Left lobe of liver (tissue), 2 donors: ENCODE results near the gene TMEM192. TPM values are rescaled to one million over a fixed set of nuclear protein-coding genes. Genes with fewer than 3 reads are reported as not detected.
"Not testable (repeated sequence)": the region's sequence is repeated elsewhere in the genome, so short reads cannot be mapped to it uniquely, and the experiment has no call there.

Experiments used
- ATAC-seq: fragments of 200-7000 bp; cut with Tn5 transposase; one replicate; pipeline ENCODE4 v1.9.1; 2020; ENCODE audit warnings: mild to moderate bottlenecking, moderate library complexity
- DNase-seq: peaks from one replicate; pipeline ENCODE4 v3.0.0-alpha.2; 2020; ENCODE audit warnings: low spot score
- total RNA-seq: library from RNA; stranded (reverse); gene quantifications from one replicate; pipeline ENCODE4 v1.2.1, GENCODE V29; 2021
- donor health status: DM: no; HTN: no; CAD: no; lungs with moderate emphysema.
- donor health status: DM: no; HTN: yes; CAD: no.

The TMEM192 gene
- total RNA-seq, 1 donor from 2014 or later = 26.5 TPM

DNA sequence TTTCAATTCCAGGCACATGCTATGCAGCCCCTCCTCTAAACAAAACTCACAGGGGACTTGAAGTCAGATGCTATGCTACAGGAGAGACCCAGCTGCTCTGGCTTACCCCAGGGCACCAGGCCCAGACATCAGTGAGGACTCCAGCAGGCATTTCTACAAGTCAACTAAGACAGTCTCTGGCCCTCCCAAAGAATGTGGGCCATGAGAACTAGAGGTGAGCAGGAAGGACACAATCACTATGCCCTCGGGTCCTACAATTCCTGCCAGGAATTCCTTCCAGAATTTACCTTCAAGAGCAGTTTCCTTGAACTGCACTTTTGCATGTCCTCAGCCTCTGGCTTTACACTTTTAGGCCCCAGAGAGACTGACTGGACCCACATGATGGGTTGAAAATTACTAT lies 17.4 kb downstream of the TMEM192 start:
- ATAC-seq (no peak), DNase-seq (no peak)

DNA sequence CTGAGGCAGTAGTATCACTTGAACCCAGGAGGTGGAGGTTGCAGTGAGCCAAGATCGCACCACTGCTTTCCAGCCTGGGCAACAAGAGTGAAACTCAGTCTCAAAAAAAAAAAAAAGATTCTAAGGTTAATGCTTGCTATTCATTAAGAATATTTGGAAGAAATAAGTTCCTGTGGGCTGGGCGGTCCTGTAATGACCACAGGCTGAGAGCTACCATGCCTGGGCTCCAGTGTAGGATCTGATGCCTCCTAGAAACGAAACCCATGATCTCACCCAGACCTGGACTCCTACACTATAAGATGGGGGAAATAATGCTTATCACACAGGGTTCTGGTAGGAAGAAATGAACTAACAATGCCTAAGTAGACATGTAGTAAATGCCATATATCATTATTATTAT lies 17.8 kb downstream of the TMEM192 start:
- no peak for ATAC-seq

DNA sequence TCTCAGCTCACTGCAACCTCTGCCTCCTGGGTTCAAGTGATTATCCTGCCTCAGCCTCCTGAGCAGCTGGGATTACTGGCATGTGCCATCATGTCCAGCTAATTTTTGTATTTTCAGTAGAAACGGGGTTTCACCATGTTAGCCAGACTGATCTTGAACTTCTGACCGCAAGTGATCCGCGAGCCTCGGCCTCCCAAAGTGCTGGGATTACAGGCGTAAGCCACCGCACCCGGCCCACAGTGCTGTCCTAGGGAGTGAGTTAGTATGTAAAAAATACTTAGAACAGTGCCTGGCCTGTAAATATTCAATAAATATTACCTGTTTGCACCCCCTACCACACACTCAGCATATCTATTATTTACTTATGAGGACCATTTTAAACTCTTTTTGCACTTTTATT lies 20.5 kb downstream of the TMEM192 start:
- not testable (repeated sequence) for DNase-seq, ATAC-seq

More for the DNA sequence above, 17.8 kb downstream of the TMEM192 start:
- DNase-seq = no peak

DNA sequence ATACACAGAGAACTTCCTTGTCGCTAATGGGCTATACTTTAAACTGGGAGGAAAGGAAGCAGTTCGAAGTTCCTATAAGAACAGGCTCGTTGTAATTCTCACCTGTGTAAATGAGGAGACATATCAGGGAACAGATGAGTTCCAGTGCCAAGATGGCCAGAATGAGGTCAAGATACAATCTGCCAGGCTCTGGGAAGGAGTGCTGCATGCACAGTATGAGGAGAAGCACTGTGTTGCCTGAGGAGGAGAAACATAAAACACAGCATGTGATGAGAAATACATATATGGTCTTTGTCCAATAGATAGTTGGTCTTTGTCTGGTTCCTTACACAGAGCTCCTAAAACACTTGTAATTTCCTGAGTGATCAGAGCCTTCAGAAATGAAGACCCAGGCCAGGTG lies 24.3 kb downstream of the TMEM192 start:
- DNase-seq (no peak), ATAC-seq (no peak)

DNA sequence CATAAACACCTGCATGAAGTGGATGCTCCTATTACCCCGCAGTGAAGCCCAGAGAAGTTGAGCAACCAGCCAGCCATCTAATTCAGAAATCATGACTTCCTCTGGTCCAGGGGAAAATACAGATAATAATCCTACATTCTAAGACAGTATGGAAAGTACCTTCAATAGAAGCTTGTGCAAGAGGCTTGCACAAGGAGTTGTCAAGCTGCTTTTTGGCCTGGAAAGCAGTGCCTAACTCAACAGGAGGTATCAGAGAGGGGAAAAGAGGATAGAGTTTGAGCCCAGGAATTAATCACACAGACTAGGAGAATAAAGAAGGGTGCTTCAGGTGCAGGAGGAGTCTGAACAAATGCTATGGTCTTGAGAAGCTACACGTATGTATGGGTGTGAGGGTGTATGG lies 26.7 kb downstream of the TMEM192 start:
- ATAC-seq (no peak), DNase-seq (no peak)

DNA sequence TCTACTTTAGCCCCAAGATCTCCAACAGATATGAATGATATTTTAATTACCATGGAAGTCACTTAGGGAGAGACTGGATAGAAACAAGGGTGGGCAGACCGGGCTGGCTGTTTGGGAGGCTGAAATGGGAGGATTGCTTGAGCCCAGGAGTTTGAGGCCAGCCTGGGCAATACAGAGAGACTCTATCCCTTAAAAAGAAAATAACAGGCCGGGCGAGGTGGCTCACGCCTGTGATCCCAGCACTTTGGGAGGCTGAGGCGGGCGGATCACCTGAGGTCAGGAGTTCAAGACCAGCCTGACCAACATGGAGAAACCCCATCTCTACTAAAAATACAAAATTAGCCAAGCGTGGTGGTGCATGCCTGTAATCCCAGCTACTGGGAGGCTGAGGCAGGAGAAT lies 27.9 kb downstream of the TMEM192 start:
- not testable (repeated sequence) for DNase-seq, ATAC-seq

DNA sequence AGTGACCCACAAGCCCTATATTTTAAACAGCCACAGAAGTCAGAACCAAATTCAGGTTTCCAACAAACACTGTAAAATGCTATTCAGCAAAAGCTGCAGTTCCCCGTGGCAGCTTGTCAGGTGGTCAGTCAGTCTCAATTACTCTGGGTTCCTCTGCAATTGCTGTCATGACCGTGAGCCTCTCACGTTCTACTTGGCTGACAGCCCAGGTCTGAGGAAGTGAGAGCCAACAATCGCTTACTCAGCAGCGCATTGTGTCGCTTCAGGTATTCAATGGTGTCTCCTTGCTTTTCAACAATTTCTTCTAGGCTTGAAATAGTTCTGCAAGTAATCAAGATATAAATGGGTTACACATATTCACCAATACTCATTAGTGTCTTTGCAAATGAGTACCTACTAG lies 33.2 kb downstream of the TMEM192 start:
- peak; percentile 96 for ATAC-seq
- DNase-seq = peak; percentile 89

DNA sequence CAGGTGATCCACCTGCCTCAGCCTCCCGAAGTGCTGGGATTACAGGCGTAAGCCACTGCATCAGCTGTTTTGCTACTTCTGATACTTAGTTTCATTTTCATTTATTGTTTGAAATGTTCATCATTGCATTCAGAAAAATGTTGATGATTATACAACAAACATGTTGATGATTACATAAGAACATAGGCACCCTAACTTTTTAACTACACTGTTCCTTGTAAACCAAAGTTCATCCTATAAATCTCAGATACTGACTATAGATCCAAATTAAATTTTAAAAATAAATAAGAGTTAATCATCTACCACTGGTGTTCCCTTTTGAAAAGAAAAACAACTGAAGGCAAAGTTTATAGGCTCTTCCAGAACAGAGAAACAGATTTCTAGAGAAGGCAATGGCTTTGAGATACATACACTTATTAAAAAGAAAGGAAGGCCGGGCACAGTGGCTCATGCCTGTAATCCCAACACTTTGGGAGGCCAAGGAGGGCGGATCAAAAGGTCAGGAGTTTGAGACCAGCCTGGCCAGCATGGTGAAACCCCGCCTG lies 35.6 kb downstream of the TMEM192 start:
- DNase-seq (no peak), ATAC-seq (peak; percentile 59)

DNA sequence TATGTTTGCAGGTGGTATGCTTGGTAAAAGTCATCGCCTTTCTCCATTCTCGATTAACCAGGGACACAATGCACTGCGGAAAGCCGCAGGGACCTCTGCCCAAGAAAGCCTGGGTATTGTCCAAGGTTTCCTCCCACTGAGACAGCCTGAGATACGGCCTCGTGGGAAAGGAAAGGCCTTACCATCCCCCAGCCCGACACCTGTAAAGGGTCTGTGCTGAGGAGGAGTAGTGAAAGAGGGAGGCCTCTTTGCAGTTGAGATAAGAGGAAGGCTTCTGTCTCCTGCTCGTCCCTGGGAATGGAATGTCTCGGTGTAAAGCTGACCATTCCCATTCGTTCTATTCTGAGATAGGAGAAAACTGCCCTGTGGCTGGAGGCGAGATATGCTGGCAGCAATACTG lies 39.3 kb downstream of the TMEM192 start:
- ATAC-seq, DNase-seq: not testable (repeated sequence)

DNA sequence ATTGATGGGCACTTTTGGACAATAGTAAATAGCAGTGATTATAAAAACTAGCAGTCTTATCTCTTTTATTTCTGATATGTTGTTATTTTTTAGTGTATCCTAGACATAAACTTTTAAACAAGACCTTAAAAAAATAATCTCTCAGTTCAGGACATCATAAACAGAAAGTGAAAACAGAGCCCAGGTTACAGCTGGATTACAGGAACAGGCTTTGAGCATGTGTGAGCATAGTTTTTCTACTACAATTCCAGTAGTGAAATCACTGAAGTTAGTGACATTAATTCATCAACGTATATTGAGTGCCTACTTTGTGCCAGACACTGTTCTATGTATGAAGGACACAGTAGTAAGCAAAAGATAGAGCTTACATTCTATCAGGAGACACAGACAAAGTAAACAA lies 42.1 kb downstream of the TMEM192 start:
- DNase-seq (no peak), ATAC-seq (no peak)

DNA sequence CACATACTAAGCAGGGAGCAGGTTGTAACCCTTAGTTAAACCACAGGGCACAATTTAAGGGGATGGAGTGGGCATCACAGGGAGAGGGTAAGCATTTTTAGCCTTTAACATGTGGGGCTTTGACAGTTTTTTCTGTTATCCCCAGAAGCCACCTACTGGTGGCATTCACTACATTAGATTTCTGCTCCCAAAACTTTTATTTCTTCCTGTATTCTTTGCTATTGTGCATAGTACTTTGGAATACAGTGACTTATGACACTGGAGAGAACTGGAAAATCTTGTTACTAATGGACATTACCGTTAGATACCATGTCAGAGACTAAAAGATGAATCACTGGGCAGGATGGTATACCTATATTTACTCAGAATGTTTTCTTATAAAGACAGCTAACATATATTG lies 51.7 kb downstream of the TMEM192 start:
- no peak for DNase-seq
- ATAC-seq = no peak

DNA sequence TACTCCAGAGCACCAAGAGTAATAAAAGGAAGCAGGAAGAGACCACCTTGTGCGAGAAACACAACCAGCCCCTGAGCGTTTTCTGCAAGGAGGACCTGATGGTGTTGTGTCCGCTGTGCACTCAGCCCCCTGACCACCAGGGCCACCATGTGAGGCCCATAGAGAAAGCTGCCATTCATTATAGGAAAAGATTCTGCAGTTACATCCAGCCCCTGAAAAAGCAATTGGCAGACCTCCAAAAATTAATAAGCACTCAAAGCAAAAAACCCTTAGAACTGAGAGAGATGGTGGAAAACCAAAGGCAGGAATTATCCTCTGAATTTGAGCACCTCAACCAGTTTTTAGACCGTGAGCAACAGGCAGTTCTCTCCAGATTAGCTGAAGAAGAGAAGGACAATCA lies 53.3 kb downstream of the TMEM192 start:
- ATAC-seq = no peak
- no peak for DNase-seq

DNA sequence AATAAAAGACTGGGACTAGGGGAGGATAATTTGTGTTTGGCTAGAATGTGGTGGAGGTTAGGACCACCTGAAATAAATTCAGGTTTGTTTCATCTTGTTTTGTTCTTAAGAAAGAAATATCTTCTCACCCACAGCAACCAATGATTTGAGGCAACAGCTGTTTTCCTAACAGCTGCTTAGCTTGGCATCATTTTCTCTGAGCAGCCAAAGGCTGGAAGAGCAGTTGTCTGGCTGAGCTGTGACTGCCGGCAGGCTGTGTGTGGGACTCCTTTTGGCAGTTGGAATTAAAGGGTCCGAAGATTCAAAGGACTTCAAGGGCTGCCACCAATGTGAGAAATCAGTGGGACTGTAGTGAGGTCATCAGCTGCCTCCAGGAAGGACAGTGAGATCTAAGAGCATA lies 54.0 kb downstream of the TMEM192 start:
- no peak for DNase-seq
- no peak for ATAC-seq

DNA sequence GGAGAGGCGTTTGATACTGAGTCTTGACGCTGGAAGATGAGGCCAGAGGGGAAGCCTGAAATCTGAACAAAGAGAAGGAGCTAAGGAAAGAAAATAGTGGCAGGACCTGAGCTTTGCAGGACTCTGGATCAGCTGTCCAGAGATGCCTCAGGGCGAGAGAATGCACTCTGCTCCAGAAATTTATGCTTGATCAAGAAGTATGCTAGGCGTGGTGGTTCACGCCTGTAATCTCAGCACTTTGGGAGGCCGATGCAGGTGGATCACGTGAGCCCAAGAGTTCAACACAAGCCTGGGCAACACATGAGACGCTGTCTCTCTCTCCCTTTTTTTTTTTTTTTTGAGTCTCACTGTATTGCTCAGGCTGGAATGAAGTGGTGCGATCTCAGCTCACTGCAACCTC lies 57.1 kb downstream of the TMEM192 start:
- no peak for DNase-seq
- no peak for ATAC-seq

DNA sequence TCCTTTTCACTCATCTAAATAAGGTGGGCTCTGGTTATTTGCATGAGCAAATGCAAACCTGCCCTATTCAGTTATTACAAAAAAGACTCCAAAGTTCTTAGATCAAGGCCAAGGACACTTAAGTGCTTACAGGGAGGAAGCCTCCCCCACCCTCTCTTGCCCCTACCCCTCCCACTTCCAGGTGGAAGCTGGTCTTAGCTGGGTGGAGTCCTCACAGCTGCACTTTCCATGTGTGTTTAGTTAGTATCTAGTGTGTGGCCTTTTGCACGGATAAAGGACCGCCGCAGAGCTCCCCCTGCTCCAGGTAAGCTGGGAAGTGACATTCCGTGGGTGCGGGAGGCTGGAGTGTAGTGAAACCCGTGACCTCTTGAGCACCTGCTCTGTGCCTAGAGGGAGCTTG lies 59.0 kb downstream of the TMEM192 start, which contains the start of gene TRIM75:
TRIM75 (plus strand) TSS at position 222 of the 400 bp plus-strand sequence. CDS start 5,282 bp downstream, outside the sequence.
- ATAC-seq (no peak), DNase-seq (no peak)

DNA sequence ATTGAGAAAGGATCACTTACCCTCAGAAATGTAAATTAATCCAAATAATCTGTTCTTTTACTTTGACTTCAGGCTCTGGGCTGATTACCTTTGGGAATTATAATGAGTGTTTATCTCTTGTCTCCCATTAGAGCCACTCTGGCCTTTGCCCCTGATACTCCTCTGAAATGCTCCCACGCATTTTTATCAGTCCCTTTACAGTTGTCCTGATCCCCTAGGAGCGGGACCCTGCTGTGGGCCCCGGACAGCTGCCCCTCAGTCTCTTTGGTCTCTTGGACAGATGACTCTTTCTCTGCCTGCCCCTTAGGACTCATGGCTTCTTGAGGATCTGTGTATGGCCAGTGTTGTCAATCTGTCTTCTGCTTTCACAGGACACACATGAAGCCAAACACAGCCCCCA lies 60.0 kb downstream of the TMEM192 start:
- no peak for DNase-seq
- ATAC-seq = no peak

DNA sequence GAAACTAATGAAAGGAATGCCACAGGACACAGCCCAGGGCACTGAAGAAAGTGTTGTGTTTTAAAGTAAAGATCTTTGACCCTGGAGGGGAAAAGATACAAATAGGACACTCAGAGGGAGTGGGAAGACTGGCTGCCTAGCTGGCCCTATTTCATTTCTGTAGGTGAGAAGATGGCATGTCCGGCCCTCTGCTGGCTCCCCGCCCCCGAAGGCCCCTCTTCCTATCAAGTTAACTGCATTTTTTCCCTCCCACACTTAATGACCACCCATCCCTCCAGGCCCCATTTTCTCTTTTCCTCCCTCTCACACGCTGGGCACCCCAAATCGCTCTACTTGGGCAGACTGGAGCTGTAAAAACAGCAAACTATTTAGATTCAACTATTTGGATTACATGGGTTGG lies 64.5 kb downstream of the TMEM192 start:
- no peak for DNase-seq
- ATAC-seq = no peak

DNA sequence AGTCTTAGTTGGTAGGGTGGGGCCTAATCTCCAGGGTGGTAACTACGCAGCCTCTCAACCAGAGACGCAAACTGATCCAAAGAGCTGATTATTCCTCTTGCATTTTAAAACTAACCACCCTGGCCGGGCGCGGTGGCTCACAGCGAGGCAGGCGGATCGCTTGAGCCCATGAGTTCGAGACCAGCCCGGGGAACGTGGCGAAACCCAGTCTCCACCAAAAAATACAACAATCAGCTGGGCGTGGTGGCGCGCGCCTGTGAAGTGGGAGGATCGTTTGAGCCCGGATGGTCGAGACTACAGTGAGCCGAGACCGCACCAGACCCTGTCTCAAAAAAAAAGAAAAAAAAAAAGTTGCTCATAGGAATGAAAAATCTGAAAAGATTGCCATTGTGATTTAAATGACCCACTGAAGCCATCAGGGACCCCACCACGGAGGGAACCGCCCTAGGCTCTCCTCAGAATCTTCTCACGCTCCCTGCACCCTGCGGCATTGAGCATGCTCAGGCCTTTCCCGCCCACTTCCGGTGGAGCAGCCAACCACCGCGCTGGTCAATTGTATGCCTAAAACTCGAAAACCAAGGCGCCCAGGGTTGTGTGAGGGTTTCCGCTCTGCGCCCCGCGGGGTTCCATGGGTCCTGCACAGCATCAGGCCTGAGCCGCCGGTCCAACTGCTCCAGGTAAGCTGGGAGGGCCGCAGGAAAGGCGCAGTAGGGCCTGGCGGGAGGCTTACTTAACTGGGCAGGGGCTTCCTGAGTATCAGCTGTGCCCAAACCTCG lies 81.0 kb downstream of the TMEM192 start, which contains the start of gene TRIM60:
TRIM60 (plus strand) TSS at position 564 of the 776 bp plus-strand sequence. CDS start 8,074 bp downstream, outside the sequence.
- ATAC-seq (no peak), DNase-seq (peak; percentile 27)

DNA sequence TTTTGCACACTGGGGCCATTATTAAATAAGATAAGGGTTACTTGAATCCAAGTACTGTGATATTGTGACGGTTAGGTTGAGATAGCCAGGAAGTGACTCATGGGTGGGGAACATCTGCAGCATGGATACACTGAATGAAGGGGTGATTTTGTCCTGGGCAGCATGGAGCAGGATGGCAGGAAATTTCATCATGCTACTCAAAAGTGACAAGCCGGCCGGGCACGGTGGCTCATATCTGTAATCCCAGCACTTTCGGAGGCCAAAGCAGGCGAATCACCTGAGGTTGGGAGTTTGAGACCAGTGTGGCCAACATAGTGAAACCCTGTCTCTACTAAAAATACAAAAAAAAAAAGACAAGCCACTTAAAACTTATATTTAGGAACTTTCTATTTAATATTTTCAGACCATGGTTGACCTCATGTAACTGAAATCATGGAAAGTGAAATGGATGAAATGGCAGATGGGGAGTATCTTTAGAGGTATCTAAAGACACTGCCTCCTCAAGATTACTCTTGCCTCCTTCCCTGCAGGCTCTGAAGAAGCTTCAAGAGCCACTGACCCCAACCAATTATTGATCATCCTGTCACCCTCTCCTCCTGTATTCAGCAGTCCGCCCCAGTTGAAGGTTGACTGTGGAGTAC lies 84.8 kb downstream of the TMEM192 start:
- ATAC-seq (no peak), DNase-seq (no peak)

DNA sequence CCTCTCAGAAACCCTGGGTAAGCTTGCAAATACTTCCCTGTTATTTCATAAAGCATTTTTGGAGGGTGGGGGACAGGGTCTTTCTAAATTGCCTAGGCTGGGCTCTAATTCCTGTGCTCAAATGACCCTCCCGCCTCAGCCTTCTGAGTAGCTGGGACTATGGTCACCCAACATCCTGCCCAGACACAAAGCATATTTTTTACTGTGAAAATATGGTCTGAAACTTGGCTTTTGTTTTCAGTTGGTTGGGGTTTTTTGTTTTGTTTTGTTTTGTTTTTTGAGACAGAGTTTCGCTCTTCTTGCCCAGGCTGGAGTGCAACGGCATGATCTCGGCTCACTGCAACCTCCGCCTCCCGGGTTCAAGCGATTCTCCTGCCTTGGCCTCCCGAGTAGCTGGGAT lies 86.9 kb downstream of the TMEM192 start:
- DNase-seq, ATAC-seq: not testable (repeated sequence)
